Measurements from ENCODE around the gene PRKG1.

- TF ChIP-seq CTCF (IDR thresholded peaks at IDR 0.05; ENCODE audit: control extremely low read depth in 1 of 3, insufficient read depth in 1 of 3, low read depth in 1 of 3, low read length in 3 of 3) (no peak), JUND (IDR thresholded peaks at IDR 0.05; ENCODE audit: low read length) (no peak), POLR2A (IDR thresholded peaks at IDR 0.05; ENCODE audit: control extremely low read depth in 1 of 2, low read depth in 2 of 2, low read length in 2 of 2) (no peak), USF2 (IDR thresholded peaks at IDR 0.05; ENCODE audit: low read length) (no peak), POLR2AphosphoS5 (IDR thresholded peaks at IDR 0.05; ENCODE audit: low read depth, low read length) (no peak), MAX (IDR thresholded peaks at IDR 0.05) (no peak), EZH2 (IDR thresholded peaks at IDR 0.05; ENCODE audit: low read depth, low read length, severe bottlenecking) (no peak)
Measured at GRCh38 chr10:51326174-51326573, 251.9 kb downstream of the PRKG1 start.

All from H1 (cell line).